HuH-7.5 (cell line): ENCODE data around the gene PADI6.
"Not testable (repeated sequence)": the region's sequence is repeated elsewhere in the genome, so short reads cannot be mapped to it uniquely, and the experiment has no call there.

Experiments
- DNase-seq: peaks from one replicate; pipeline ENCODE4 v3.0.0; 2011; ENCODE audit warnings: low spot score

The PADI6 gene

DNA sequence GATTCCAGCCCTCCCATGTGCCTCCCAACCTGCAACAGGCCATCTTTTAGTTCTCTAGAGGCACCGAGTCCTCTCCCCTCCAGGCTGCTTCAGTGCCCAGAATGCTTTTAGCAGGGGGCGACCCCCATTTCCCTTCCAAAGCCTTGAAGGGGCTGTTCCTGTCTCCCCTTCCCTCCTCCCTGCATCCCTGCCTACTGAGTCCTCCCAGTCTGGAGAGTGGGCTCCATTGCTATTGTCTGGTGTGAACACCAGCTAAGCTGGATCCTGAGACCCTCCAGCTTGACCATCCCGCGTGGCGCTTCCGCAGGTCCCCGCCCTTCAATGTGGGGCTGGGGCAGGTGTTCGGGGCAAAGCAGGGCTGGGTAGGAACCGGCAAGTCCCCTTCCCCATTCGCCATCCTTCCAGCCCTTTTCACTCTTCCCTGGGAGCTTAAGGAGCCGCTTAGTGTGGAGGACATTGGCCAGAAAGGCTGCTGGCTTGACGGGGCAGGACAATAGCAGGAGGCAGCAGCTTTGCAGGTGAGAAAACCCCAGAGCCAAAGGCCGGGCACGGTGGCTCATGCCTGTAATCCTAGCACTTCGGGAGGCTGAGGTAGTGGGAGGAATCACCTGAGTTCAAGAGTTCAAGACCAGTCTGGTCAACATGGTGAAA is 32.2 kb downstream of the PADI6 start:
- DNase-seq = no peak

DNA sequence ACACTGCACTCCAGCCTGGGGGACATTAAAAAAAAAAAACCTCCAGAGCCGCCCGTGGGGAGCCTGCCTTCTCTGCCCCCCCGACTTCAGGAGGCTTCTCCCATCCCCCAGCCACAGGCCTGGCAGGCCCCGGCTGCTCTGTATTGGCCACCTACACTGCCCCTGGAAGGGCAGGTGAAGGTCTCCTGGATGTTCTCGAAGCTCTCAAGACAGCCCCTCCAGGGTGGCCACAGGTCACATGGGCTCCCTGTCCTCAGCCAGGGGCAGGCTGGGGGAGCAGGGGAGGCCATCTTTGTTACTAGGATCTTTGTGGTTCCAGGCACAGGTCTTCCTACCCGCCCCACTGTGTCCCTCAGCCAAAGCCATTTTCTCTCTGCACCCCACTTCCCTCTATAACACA is 32.8 kb downstream of the PADI6 start:
- DNase-seq = no peak

DNA sequence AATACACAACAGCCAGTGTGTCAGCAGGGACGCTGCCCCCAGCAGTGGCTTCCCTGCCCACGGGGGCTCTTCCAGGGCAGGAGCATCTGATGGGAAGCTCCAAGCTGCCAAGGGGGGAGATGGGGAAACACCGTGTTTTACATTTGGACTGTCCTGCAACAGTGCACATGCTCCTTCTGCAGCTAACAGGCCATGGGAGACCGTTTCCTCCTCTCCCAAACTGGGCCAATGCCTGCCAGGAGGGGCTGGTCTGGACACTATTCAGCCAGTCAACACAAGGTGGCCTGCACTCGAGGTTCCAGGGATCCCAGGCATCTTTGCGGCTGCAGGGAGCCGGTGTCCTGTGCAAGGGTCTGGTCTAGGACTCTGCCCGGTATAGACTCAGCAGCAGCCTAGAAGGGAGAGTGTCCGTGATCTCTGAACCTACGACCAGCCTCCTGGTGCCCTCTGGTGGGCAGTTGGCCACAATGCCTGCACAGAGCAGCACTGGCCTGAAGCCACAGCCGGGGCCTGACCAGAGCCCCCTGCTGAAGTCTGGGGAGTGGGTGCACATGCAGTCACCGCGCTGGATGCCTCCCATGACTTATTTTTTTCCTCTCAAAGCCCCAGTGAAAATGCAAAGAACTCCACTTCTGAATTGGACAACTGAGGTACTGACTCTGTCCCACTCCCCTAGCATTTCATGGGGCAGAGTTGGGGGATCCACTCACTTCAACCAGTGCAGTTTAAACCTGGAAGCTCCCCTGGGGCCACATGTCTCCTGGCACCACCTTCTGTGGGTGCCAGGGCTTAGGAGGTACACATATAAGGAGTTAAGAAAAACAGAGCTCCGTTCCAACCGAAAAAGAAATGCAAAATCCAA is 34.1 kb downstream of the PADI6 start:
- DNase-seq = peak; percentile 83

DNA sequence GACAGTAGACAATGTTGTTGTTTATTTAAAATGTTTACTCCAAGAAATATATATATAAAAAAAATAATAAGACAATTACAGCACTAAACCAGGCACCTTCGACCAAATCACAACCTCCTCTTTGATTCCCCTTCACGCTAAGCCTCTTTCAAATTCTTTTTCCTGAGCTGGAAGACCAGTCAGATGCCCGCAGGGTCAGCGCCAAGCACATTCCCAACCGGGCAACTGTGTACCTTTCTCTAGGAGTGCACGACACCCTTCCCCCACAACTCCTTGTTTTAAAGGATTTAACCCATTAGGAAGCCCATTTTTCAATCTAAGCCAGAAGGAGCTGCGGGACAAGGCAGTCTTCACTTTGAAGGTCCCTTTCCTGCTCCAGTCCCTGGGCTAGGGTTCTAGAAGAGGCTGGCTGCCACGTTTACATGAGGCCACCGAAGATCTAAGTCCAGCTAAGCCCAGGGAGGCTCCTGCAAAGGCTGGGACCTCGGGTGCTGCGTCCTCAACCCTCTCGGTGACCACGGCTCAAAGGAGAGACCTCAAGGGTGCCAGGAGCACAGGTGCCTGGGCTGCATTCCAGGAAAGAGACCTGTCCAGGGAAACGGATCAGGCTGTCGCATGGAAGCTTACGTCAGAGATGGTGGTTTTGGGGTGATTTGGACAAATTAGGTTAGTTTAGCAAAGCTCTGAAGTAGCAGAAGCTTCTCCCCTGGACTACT is 34.9 kb downstream of the PADI6 start:
- DNase-seq = not testable (repeated sequence)

DNA sequence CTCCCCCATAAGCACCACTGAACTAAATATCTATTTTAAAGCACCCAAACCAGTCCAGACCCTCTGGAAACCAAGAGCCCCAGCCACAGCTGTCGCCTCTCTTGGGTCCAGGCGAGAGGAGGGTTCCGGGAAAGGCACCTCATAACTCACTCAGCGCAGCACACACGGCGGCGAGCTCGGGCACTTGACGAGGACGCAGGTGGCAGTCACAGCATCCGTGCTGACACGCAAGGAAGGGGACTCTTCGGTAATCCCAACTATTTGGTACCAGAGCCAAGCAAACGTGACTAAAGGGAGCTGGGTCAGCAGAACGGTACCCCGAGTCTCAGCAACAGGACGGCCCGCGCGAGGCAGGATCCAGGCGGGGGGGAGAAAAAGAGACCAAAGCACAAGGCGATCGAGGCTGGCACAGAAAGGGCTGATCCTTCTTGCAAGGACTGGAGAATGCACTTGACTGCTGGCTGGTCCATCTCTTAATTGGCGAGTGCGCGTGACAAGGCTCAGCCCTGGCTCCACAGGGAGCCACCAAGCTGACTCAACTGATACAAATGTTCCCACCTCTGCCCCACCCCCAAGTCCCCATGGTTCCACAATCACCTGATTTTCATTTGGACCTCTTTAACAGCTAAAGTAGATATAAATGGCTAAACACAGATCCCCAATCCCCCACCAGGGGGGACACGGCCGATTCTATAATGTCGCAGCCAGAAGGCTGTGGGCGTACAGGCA is 36.0 kb downstream of the PADI6 start:
- DNase-seq = not testable (repeated sequence)

DNA sequence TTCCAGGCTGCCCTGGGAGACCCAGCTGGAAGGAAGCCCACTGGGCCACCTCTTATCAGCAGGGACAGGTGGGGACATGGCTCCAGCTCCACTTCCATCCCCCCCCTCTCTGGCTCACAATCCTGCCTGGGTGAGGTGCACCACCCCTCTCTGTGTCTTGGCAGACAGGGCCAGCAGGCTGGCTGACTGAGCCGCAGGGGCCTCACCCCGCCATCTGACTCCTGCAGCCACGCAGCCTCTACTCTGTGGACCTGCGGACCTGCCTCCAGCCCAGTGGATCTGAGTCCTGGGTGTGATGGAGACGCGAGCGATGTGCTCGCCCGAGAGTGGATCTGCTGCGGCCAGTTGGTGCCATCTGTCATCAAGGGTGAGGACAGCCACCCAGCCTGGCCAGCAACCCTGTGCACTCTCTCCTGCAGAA is 37.4 kb downstream of the PADI6 start:
- DNase-seq = no peak

DNA sequence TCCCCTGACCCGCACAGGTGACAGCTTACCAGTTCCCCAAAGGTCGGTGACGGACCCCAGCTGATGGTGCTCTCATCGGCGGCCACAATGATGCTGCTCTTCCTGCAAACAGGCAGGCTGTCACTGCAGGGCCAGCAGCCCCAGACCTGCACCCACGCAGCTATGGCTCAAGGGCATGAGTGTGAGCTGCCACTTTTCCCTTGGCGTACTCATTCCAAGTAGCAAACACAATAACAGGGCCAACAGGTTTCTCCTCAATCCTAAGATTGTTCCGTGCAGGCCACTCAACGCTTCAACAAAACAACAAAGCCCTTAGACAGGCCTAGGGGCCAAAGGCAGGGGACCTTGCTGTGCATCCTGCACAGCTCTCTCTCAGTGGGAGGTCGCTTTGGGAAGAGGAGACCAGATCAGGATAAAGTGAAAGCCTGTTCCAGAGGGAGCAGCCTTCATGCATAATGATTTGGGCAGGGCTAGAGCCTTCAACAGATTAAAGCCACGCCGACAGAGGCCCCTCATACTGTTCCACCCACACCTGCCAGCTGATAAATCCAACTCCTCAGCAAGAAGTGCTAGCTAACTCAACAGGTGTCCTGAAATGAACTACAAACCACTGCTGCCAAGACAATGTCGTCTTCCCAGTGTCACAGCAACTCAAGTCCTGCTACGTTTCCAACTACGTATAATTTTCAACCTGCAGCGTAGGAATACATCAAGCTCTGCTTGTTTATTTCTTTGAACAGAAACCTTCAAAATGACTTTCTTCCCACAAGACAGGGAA is 40.3 kb downstream of the PADI6 start:
- no peak for DNase-seq

DNA sequence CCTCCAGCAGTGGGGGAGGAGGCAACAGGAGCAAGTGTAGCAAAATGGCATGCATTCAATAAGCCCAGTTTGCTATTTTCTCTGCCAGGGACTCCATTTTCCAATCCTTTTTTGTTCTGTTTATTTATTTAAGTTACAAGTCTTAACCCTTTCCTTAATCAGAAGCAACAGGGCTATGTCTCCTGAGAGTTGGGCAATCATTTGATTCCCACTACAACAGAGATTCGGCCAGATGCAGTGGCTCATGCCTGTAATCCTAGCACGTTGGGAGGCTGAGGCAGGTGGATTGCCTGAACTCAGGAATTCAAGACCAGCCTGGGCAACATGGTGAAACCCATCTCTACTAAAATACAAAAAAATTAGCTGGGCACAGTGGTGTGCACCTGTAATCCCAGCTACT is 42.0 kb downstream of the PADI6 start:
- DNase-seq = no peak

DNA sequence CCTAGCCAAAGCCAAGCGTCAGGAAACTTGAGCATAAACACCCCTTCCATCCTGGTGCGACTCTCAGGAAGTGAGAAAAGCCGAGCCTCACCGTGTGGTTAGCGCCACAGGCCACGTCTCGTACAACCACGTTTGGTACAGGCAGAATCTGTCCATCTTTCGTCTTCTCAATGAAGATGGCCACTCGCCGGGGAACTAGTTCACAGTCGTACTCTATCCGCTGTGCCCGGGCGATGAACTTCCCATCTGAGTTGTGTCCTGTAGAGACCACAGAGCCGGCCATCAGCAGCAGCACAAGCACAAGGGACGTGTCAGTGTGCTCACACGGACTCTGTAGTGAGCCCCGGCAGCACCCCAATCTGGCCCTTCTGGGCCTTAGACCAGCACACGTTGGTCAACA is 44.4 kb downstream of the PADI6 start:
- DNase-seq = no peak

DNA sequence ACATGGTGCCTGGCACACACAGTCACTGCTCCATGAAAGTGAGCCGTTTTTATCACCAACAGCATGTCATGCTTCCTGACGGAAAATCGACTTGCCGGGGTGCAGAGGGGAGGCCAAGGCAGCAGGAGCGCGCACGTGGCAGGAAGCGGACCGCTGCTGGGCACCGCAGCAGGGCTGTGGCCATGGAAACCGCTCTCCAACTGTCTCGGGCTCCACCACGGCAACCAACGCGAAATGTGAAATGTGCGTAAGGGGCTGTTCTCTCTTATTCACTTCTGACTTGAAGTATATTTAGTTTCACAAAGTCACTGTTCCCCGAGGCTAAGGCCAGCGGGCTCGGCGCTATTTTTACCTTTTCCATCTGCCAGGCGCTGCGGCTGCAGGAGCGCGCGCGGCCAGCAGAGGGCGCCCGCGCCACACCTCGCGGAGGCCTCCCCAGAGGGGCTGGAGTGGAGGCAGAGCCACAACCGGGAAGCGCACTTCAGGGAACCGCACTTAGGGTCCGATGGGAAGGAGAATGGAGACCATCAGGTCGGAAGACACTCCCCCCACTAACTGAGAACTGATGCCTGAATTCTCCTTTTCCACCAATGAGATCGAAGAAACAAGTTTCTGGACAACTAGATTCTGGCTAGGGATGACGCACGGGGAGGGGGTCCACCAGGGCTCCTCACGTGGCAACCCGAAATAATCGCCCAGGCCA is 47.8 kb downstream of the PADI6 start:
- DNase-seq = peak; percentile 78

DNA sequence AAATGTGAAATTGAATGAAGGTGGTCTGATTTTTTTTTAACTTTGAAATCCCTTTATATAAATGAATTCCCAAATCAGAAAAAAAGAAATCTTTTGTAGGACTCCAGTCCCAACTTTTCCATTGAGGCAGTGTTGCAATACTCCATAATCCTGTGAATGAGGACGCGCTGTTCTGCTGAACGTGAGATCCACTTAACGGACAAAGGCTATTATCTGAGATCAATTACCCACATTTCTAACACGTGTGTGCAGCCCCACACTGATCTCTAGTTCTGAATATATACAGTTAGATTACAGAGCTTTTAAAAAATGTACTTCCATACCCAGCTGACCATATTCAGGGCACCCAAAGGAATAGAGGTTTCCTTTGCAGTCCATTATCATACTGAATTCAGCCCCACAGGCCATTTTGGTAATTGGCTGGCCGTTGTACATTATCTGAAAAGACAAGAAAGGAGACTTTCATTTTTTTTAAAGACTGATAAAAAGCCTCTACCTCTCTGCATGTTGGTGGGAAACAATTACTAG is 48.5 kb downstream of the PADI6 start:
- DNase-seq = no peak

DNA sequence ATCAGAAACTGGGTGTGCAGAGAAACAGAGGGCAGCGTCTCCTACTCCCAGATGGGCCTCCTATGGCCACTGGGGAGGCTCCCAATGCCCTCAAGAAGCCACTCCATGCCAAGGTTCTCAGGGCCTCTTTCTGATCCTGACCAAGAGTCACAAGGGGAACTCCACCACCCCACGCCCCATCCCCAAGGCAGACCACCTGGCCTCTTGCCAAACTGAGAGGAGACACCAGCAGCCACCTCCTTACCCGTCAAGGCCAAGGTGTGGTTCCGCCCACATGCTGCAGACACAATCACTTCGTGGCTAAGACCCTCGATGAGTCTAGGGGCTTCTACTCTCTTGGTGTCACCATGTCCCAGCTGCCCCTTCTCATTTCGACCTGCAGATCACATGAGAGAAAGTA is 50.5 kb downstream of the PADI6 start:
- no peak for DNase-seq

DNA sequence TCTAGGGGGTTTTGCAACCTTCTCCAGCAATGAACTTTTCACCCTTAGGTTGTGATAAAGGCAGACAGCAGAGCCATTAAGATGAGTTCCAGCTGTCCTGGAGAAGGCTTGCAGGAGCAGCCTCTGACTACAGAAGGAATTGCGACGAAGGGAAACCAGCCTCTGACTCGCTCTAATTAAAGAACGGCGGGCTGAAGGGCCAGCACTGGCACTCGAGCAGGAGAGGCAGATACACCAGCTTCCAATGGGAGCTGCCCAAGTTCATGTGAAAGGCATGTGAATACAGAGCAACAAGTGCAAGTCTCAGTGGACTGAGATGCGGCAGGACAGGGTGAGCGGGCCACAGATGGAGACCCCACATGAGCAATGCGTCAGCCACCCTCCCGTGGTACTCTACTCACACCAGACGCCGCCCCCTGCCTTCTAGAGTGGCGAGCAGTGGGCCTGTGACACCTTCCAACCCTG is 51.8 kb downstream of the PADI6 start:
- DNase-seq = no peak

DNA sequence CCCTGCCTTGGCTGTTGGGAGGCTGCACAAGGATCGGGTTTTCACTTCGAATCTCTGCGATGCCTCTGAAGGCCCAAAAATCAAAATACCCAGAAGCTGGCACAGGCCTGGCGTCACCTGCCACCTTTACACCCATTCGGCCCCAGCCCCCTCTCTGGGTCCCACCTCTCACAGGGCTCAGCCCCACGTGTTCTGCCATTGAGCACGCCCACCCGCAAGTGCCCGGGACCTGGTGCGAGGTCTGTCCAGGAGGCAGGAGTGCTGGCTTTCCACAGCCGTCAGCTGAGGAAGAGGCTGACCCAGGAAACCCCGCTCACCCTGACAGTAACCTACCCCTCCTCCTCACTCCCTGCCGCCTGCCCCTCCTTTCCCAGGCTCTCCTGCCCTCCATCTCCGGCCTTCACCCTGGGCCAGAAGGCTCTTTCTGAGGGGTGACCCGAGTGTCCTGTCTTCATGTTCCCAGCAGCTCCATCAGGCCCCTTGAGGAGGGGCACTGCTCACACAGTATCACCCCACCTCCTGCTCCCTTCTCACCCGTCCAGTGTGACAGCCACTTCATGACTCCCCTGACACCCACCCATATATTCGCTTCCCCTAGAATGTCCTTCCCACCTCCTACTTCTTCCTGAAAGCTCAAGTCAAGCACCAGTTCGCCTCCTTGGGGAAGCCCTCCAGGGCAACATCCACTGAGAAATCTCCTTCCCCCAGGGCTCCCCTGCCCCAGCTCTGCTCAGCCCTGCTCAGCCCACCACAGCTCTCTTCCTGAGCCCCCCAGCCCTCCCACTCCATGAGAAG is 54.0 kb downstream of the PADI6 start:
- no peak for DNase-seq

DNA sequence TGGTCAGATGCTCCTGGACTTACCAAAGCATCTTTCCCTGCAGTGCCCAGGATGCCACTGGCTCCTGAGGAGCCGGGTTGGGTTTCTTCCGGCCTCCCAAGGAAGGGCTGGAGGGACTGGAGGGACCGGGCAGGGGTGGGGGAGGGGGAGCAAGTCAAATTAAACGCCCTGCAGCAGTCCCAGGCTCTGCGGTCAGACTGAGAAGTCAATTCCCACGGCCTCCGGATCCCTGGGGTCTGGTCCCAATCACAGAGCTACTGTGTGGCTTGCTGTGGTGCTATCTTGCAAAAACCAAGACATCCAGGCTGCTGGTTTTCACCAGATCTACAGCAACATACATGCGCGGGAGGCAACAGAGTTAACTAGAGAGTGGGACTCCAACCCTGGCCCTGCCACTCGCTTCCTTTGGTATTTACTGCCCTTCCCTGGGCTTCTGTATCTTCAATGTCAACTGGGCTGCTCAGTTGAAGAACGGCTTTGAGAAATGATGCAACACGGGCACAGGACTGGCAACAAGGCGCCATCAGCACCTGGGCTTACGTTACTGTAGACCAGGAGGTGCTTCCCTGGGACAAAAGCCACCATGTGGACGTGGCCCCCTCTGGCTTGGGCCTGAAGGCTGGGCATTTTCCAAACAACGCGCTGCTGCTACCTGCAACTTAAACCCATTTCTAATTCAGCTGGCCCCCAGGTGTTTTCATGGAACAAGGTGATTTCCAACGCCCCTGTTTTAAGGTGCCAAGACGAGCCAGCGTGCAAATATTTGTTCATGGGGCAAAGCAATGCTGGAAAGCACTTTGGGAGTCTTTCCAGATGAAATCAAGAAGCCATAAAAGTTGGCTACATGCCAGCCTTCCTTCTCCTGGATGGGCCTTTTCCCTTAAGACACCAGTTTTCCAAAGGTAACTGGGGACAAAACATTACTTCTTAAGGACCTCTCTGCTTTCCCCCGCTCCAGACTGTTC is 56.0 kb downstream of the PADI6 start:
- DNase-seq = no peak

DNA sequence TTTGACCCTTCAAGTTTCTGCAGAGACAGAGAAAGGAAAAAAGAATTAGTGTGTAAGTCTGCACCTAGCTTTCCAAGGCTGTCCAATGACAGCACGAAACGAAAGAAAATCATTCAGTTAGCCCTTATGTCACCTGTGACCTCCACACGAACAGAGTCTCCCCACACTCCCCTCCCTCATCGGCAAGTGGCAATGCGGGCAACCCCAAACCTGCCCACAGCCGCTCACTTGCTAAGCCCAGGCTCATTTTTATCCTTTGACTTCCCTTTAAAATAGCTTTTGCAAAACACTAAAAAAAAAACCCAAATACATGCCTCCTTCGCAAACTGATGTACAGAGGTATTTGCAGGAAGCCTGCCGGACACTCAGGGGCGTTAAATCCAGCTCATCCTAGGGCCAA is 57.2 kb downstream of the PADI6 start:
- DNase-seq = no peak

DNA sequence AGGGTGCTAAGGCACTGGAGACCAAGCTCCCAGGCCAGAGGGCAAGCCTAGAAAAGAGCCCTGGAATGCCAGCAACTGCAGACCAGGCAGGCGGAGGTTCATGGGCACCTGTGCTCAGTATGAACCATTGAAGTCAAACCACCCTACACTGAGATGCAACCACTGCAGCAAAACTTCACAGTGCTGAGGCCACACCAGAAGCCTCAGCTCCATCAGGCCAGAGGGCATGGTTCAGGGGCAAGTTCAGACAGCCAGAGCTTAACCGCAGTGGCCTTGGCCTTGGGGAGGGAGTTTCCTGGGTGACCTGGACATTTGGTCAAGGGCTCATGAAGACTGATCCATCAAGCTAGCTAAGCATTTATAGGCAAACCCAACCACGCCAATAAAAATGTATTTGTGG is 60.4 kb downstream of the PADI6 start:
- DNase-seq = no peak

DNA sequence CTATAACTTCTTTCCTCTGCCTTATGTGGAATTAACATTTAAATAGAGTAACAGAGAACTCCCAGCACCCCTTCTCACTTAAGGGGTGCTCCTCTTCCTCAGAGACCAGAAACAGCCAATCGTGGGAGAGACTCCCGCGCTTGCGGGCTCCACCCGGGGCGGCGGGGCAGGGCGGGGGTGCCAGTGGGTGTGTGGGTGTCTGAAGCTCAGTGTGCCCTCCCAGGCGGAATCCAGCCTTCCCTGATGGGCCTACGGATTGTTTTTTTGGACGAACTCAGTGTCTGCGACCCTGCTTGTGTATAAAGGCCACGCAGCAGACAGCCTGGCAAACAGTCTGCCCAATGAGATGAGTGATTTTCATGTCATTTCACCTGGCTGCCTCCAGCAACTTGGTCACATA is 61.3 kb downstream of the PADI6 start:
- DNase-seq = no peak
